ENCODE data around the gene CUL9. TPM values are rescaled to one million over a fixed set of nuclear protein-coding genes. Genes with fewer than 3 reads are reported as not detected.

The CUL9 gene
- total RNA-seq, 1 experiment from 2014 or later = 39.6 TPM

DNA sequence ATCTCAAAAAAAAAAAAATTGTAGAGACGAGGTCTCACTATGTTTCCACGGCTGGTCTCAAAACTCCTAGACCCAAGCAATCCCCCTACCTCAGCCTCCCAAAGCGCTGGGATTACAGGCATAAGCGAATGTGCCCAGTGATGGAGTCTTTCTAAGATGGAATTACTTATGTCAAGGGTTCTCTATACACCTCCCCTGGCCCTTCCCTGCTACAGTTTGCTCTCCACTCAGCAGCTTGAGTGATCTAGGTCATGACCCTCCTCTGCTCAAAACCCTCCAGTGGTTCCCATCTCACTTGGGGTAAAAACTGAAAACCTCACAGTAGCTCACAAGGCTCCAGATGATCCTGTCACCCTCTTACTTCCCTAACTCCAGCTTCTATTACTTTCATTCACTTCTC, 49.1 kb downstream of the CUL9 start:
- intact Hi-C loops (cut with micrococcal nuclease) = no loop called here
- no peak for DNase-seq (ENCODE audit: unreplicated experiment)
- peaks cover 6% of the 10 kb centered on the region for H3K36me3 Mint-ChIP-seq (ENCODE audit: insufficient read depth, unreplicated experiment)
- TF ChIP-seq, protein P1, sequence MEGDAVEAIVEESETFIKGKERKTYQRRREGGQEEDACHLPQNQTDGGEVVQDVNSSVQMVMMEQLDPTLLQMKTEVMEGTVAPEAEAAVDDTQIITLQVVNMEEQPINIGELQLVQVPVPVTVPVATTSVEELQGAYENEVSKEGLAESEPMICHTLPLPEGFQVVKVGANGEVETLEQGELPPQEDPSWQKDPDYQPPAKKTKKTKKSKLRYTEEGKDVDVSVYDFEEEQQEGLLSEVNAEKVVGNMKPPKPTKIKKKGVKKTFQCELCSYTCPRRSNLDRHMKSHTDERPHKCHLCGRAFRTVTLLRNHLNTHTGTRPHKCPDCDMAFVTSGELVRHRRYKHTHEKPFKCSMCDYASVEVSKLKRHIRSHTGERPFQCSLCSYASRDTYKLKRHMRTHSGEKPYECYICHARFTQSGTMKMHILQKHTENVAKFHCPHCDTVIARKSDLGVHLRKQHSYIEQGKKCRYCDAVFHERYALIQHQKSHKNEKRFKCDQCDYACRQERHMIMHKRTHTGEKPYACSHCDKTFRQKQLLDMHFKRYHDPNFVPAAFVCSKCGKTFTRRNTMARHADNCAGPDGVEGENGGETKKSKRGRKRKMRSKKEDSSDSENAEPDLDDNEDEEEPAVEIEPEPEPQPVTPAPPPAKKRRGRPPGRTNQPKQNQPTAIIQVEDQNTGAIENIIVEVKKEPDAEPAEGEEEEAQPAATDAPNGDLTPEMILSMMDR (IDR thresholded peaks at IDR 0.05; ENCODE audit: unreplicated experiment) = no peak
- H3K27me3 Mint-ChIP-seq (ENCODE audit: insufficient read depth, unreplicated experiment) = peaks cover 12% of the 10 kb centered on the region
- ChIA-PET CTCF (interaction anchor here (0.8 to 1.6 kb wide), 3 partner anchors 103 to 276 kb away, joined by 3 to 9 read pairs (median 5); no protein-coding TSS in a partner anchor), POLR2A (interaction anchor here (0.5 to 2.7 kb wide), 3 partner anchors 49 to 138 kb away, joined by 4 to 11 read pairs (median 9); partner anchors contain the start of genes CUL9 and ZNF318)
- no peaks in the 10 kb centered on the region for H3K4me1 Mint-ChIP-seq (ENCODE audit: insufficient read depth, unreplicated experiment)
- no peaks in the 10 kb centered on the region for H3K9me3 Mint-ChIP-seq (ENCODE audit: unreplicated experiment)
- no peak overlapping the region for H3K4me3 Mint-ChIP-seq (ENCODE audit: unreplicated experiment)
- no TSS peak for BruUV-seq (replicated peaks)
- no peak overlapping the region for H3K27ac Mint-ChIP-seq (ENCODE audit: low read depth, unreplicated experiment)

DNA sequence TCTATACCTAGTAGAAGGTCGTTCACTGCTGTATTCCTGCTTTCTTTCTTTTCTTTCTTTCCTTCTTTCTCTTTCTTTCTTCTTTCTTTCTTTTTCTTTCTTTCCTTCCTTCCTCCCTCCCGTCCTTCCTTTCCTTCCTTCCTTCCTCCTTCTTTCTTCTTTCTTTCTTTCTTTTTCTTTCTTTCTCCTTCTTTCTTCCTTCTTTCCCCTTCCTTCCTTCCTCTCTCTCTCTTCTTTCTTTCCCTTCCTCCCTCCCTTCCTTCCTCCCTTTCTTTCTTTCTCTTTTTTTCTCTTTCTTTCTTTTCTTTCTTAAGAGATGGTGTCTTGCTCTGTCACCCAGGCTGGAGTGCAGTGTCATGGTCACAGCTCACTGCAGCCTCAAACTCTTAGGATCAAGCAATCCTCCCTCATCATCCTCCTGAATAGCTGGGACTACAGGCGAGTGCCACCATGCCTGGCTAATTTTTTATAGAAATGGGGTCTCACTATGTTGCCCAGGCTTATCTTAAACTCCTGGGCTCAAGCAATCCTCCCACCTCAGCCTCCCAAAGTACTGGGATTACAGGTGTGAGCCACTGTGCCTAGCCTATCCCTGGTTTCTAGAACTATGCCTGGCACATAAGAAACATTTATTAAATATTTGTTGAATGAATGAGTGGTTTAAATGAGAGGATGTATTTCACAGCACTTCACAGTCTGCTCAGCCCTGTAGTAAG, 49.9 kb downstream of the CUL9 start:
- Mint-ChIP-seq H3K36me3 (ENCODE audit: insufficient read depth, unreplicated experiment) (no peaks in the 10 kb centered on the region), H3K9me3 (ENCODE audit: unreplicated experiment) (no peaks in the 10 kb centered on the region), H3K27me3 (ENCODE audit: insufficient read depth, unreplicated experiment) (peaks cover 12% of the 10 kb centered on the region), H3K27ac (ENCODE audit: low read depth, unreplicated experiment) (no peak overlapping the region), H3K4me3 (ENCODE audit: unreplicated experiment) (no peak overlapping the region), H3K4me1 (ENCODE audit: insufficient read depth, unreplicated experiment) (no peaks in the 10 kb centered on the region)
- intact Hi-C loops (cut with micrococcal nuclease) = no loop called here
- TF ChIP-seq, protein P1 (IDR thresholded peaks at IDR 0.05; ENCODE audit: unreplicated experiment) = no peak
- no TSS peak for BruUV-seq (replicated peaks)
- POLR2A ChIA-PET = interaction anchor here (0.6 kb wide), 1 partner anchor 139 kb away, joined by 3 read pairs; no protein-coding TSS in a partner anchor
- DNase-seq (ENCODE audit: unreplicated experiment) = no peak
- CTCF ChIA-PET = no interaction called here

DNA sequence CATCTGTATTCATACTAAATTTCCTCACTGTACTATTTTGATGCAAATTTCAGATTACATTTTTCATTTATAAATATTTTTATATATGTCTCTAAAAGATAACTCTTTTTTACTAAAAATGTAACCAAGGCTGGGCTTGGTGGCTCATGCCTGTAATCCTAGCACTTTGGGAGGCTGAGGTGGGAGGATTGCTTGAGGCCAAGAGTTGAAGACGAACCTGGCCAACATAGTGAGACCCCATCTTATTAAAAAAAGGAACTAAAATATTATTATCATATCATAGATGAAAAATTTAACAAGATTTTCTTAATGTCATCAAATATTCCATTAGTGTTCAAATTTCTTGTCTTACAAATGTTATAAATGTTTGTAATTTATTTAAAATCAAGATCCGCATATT, 53.8 kb downstream of the CUL9 start:
- H3K4me3 Mint-ChIP-seq (ENCODE audit: unreplicated experiment) = no peak overlapping the region
- TF ChIP-seq, protein P1 (IDR thresholded peaks at IDR 0.05; ENCODE audit: unreplicated experiment) = no peak
- no peaks in the 10 kb centered on the region for H3K9me3 Mint-ChIP-seq (ENCODE audit: unreplicated experiment)
- intact Hi-C loops (cut with micrococcal nuclease) = no loop called here
- H3K4me1 Mint-ChIP-seq (ENCODE audit: insufficient read depth, unreplicated experiment) = no peaks in the 10 kb centered on the region
- CTCF ChIA-PET = no interaction called here
- H3K27ac Mint-ChIP-seq (ENCODE audit: low read depth, unreplicated experiment) = no peak overlapping the region
- H3K27me3 Mint-ChIP-seq (ENCODE audit: insufficient read depth, unreplicated experiment) = peaks cover 12% of the 10 kb centered on the region
- POLR2A ChIA-PET = no interaction called here
- BruUV-seq (replicated peaks) = no TSS peak
- no peak for DNase-seq (ENCODE audit: unreplicated experiment)
- no peaks in the 10 kb centered on the region for H3K36me3 Mint-ChIP-seq (ENCODE audit: insufficient read depth, unreplicated experiment)

DNA sequence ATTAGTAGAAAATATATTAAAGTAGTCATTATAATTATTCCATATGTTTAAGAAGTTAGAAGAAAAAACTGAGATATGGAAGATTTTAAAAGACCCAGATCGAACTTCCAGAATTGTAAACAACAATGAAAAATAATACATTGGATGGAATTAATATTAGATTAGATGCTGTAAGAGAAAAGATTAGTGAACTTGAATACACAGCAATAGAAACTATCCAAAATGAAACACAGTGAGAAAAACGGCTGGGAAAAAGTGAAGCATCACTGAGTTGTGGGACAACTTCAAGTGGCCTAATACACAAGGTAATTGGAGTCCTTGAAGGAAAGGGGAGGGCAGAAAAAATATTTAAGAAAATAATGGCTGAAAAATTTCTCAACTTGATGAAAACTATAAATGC, 57.1 kb downstream of the CUL9 start:
- ChIA-PET POLR2A (no interaction called here), CTCF (interaction anchor here (1.6 kb wide), 1 partner anchor 10 kb away, joined by 13 read pairs; the partner anchor contains the start of gene DNPH1)
- H3K4me1 Mint-ChIP-seq (ENCODE audit: insufficient read depth, unreplicated experiment) = no peaks in the 10 kb centered on the region

More for the DNA sequence above, 57.1 kb downstream of the CUL9 start:
- Mint-ChIP-seq H3K4me3 (ENCODE audit: unreplicated experiment) (no peak overlapping the region), H3K9me3 (ENCODE audit: unreplicated experiment) (no peaks in the 10 kb centered on the region), H3K36me3 (ENCODE audit: insufficient read depth, unreplicated experiment) (no peaks in the 10 kb centered on the region), H3K27me3 (ENCODE audit: insufficient read depth, unreplicated experiment) (no peaks in the 10 kb centered on the region), H3K27ac (ENCODE audit: low read depth, unreplicated experiment) (no peak overlapping the region)
- intact Hi-C loops (cut with micrococcal nuclease) = no loop called here
- no peak for DNase-seq (ENCODE audit: unreplicated experiment)
- BruUV-seq (replicated peaks) = no TSS peak
- TF ChIP-seq, protein P1 (IDR thresholded peaks at IDR 0.05; ENCODE audit: unreplicated experiment) = no peak
